Neutrophil (primary cell): ENCODE data around the gene TRERF1.
A peak's percentile ranks its signal among the peaks of the same experiment; 100 is the strongest.

Experiments used
- H3K27ac ChIP-seq: fragments of 200-600 bp; sonication (generic); 2 replicates; pipeline ENCODE4 v1.5.1; 2016; ENCODE audit warnings: mild to moderate bottlenecking, moderate library complexity
- H3K27me3 ChIP-seq: fragments of 200-600 bp; sonication (generic); 2 replicates; pipeline ENCODE4 v1.6.0; 2016; ENCODE audit warnings: mild to moderate bottlenecking
- H3K36me3 ChIP-seq: fragments of 200-600 bp; sonication (generic); 2 replicates; pipeline ENCODE4 v1.5.1; 2017
- H3K4me1 ChIP-seq, 2 experiments: fragments of 200-600 bp in 1 of 2; sonication (generic) in 1 of 2; 1 replicate in 1 of 2; 2 replicates in 1 of 2; pipeline versions ENCODE4 v1.5.1 to v1.6.1; 2013 to 2016; ENCODE audit warnings: low read depth in 1 of 2, low read length in 1 of 2, mild to moderate bottlenecking in 1 of 2, moderate library complexity in 1 of 2; ENCODE audit not compliant: control insufficient read depth in 1 of 2, insufficient read depth in 1 of 2
- H3K4me3 ChIP-seq, 2 experiments: fragments of 200-600 bp in 1 of 2; sonication (generic) in 1 of 2; 1 replicate in 1 of 2; 2 replicates in 1 of 2; pipeline ENCODE4 v1.5.1; 2013 to 2016; ENCODE audit warnings: low read depth in 1 of 2, low read length in 1 of 2, mild to moderate bottlenecking in 1 of 2, moderate library complexity in 1 of 2
- H3K9me3 ChIP-seq: fragments of 200-600 bp; sonication (generic); 2 replicates; pipeline ENCODE4 v1.5.1; 2016
- TF ChIP-seq, protein P1 (sequence below): fragments of 200-600 bp; sonication (generic); IDR thresholded peaks from 2 replicates; pipeline ENCODE4 v1.5.1; 2016; ENCODE audit warnings: antibody characterized with exemption

The TRERF1 gene

DNA sequence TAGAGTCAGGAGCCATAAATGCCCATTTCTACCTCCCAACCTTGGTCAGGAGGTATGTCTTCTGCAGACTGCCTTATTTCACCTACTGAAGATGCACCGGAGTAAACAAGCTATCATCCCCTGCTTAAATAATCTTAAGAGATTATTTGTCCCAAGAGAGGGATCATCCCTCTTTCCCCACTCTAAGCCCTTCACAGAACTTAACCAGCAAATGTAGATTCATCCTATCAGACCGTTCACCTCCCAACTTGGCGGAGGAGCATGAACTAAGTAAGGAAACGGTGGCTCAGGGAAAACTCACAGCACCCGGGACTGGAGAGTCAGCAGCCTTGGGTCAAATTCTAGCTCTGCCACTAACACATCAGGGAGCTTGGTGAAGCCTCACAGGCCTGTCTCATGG lies 115.3 kb downstream of the TRERF1 start:
- Histone ChIP-seq H3K4me3 (no peak overlapping the region), H3K4me1 (peaks cover 58 to 67% of the 10 kb centered on the region in 2 experiments), H3K36me3 (no peaks in the 10 kb centered on the region), H3K27ac (peak overlapping the region; percentile 94), H3K27me3 (no peaks in the 10 kb centered on the region), H3K9me3 (no peaks in the 10 kb centered on the region)
- TF ChIP-seq, protein P1, sequence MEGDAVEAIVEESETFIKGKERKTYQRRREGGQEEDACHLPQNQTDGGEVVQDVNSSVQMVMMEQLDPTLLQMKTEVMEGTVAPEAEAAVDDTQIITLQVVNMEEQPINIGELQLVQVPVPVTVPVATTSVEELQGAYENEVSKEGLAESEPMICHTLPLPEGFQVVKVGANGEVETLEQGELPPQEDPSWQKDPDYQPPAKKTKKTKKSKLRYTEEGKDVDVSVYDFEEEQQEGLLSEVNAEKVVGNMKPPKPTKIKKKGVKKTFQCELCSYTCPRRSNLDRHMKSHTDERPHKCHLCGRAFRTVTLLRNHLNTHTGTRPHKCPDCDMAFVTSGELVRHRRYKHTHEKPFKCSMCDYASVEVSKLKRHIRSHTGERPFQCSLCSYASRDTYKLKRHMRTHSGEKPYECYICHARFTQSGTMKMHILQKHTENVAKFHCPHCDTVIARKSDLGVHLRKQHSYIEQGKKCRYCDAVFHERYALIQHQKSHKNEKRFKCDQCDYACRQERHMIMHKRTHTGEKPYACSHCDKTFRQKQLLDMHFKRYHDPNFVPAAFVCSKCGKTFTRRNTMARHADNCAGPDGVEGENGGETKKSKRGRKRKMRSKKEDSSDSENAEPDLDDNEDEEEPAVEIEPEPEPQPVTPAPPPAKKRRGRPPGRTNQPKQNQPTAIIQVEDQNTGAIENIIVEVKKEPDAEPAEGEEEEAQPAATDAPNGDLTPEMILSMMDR: no peak

GRCh38 chr6:42335896-42336295 lies 115.8 kb downstream of the TRERF1 start:
- Histone ChIP-seq H3K9me3 (no peaks in the 10 kb centered on the region), H3K36me3 (no peaks in the 10 kb centered on the region), H3K4me1 (peaks cover 63 to 73% of the 10 kb centered on the region in 2 experiments), H3K4me3 (no peak overlapping the region), H3K27ac (peak overlapping the region; percentile 94), H3K27me3 (no peaks in the 10 kb centered on the region)
- TF ChIP-seq, protein P1: no peak

DNA sequence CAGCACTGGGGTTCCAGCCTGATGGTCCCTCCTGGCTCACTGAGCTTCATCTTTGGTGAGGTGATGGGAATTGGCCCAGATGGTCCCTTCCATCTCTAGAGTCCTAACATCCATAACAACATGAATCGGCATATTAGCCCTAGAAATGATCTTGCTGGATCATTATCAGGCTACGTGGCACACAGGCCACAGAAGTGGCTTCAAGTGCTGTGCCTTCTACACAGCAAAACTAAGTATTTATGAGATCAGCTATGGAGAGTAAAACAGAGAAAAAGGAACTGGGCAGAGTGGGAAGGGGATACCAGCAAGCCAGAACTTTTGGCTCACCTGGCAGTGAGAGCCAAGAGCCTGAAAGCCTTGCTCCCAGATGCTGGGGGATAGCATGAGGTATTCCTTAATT lies 116.9 kb downstream of the TRERF1 start:
- TF ChIP-seq, protein P1: no peak
- H3K27ac ChIP-seq: peak overlapping the region; percentile 94
- peaks cover 63 to 73% of the 10 kb centered on the region in 2 experiments for H3K4me1 ChIP-seq

DNA sequence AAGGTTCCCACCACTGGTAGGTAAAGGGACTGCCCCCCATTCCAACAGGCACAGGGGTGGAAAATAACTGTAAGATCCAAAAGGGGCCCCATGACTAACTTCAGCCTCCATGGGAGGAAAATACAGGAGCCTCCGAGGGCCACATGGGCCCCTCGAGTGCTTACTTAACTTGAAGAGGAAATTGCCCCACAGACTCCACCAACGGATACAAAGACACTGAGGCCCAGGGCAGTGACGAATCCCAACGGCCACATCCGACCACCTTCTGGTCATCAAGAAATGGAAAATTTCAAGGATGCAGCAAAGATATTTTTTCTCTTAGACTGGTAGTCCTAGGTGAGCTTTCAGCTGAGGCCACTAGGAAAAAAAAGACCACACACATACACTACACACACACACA lies 118.1 kb downstream of the TRERF1 start:
- Histone ChIP-seq H3K9me3 (no peaks in the 10 kb centered on the region), H3K4me1 (peaks cover 63 to 73% of the 10 kb centered on the region in 2 experiments), H3K36me3 (no peaks in the 10 kb centered on the region), H3K27me3 (no peaks in the 10 kb centered on the region), H3K27ac (peak overlapping the region; percentile 94), H3K4me3 (peak overlapping the region; percentile 37 to 44)
- TF ChIP-seq, protein P1: no peak

More for the DNA sequence above, 116.9 kb downstream of the TRERF1 start:
- Histone ChIP-seq H3K27me3 (no peaks in the 10 kb centered on the region), H3K9me3 (no peaks in the 10 kb centered on the region), H3K36me3 (no peaks in the 10 kb centered on the region), H3K4me3 (no peak overlapping the region)

GRCh38 chr6:42332916-42333315 lies 118.8 kb downstream of the TRERF1 start:
- TF ChIP-seq, protein P1: no peak
- Histone ChIP-seq H3K4me1 (peaks cover 63 to 69% of the 10 kb centered on the region in 2 experiments), H3K4me3 (peak overlapping the region; percentile 37 to 44), H3K36me3 (no peaks in the 10 kb centered on the region), H3K9me3 (no peaks in the 10 kb centered on the region), H3K27ac (peak overlapping the region; percentile 94), H3K27me3 (no peaks in the 10 kb centered on the region)

DNA sequence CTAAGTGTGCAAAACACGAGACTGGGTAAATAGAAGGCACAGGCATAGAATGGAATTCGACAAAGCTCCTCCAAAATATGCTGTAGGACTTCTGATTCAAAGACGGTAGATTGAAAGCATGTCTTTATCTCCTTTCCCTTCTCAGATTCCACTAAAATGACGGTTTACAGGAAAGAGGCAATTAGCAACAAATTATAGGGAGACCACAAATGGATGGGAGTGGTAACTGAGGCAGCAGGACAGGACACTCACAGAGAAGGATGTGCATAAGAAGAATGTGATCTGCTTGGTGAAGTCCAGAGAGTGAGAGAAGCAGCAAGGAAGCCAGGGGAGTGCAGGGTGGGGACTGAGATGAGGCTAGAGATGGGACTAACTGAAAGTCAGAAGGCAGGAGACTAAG lies 120.7 kb downstream of the TRERF1 start:
- H3K27ac ChIP-seq: peak overlapping the region; percentile 94
- H3K36me3 ChIP-seq: no peaks in the 10 kb centered on the region
- H3K4me1 ChIP-seq: peaks cover 59 to 61% of the 10 kb centered on the region in 2 experiments
- no peak overlapping the region for H3K4me3 ChIP-seq
- H3K9me3 ChIP-seq: no peaks in the 10 kb centered on the region
- TF ChIP-seq, protein P1: no peak
- H3K27me3 ChIP-seq: no peaks in the 10 kb centered on the region
